ENCODE results near the gene L3MBTL1. TPM values are rescaled to one million over a fixed set of nuclear protein-coding genes. Genes with fewer than 3 reads are reported as not detected.

The L3MBTL1 gene
- total RNA-seq, 4 donors from 2014 or later, result 12.5 to 45.3 (median 29.2) TPM

Small RNA genes lying within 50 kb of the gene (small RNA-seq; reads per million reads assigned to genes)
- not detected for gene RNU6-1251P

Other genes starting within 250 kb of the L3MBTL1 start
- 100 to 1,000 TPM in 2 of 4 donors, 10 to 100 TPM in 2; 92.3 to 110 (median 97.2) TPM for gene SRSF6, start 49.8 kb upstream of the L3MBTL1 start, total RNA-seq
- 1 to 10 TPM in 1 of 4 donors, under 1 TPM in 3; 0.33 to 1.2 (median 0.76) TPM for gene SGK2, start 51.3 kb downstream of the L3MBTL1 start, total RNA-seq
- 10 to 100 TPM; 20.1 to 40.4 (median 28.7) TPM for gene IFT52, start 83.2 kb downstream of the L3MBTL1 start, total RNA-seq
- gene MYBL2, start 159.4 kb downstream of the L3MBTL1 start, total RNA-seq, result under 1 TPM in 3 of 4 donors, not detected in 1; 0.22 to 0.54 (median 0.46) TPM
- gene GTSF1L, start 219.3 kb downstream of the L3MBTL1 start, total RNA-seq, result not detected

Measured in thyroid gland (tissue), 4 donors.